ENCODE data around the gene KRTAP5-11. TPM values are rescaled to one million over a fixed set of nuclear protein-coding genes. Genes with fewer than 3 reads are reported as not detected.

Gene KRTAP5-11
- total and polyA plus RNA-seq, 2 of the 4 experiments (the other 2 are of a cell fraction): not detected

DNA sequence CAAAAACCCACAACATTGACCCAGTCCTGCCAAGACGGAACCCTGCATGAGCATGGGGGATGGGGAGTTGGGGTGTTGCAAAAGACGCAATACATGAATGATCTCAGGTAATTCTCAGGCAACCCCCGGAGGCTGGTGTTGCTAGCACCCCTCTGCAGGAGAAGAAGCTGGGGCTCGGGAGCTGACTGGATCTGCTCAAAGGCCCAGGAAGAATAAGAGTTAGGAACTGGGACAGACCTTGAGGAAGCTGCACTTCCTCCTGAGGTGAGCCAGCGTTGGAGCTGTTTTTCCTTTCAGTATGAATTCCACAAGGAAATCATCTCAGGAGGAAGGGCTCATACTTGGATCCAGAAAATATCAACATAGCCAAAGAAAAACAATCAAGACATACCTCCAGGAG is 34.6 kb downstream of the KRTAP5-11 start, which contains the start of gene KRTAP5-9:
Gene KRTAP5-9 (plus strand): TSS at position 301 of the 400 bp plus-strand sequence. CDS start 238 bp downstream, outside the sequence.
- H3K23ac ChIP-seq (ENCODE audit: low read depth, low read length): no peak within 1 kb of the TSS; the same call in 1 of the 2 replicates
- H3K79me1 ChIP-seq (ENCODE audit: low read depth in 1 of 2, low read length in 2 of 2): no peaks in the 10 kb centered on the region
- no peak within 1 kb of the TSS for H2AK9ac ChIP-seq (replicated peaks; ENCODE audit: low read depth, low read length, poor library complexity)
- H3K4me3 ChIP-seq (ENCODE audit: insufficient read depth, low read depth, low read length): no peak within 1 kb of the TSS
- in situ Hi-C loops (cut with MboI; ENCODE audit: low sequenced_read_pairs): no loop called here
- no peak within 1 kb of the TSS for H2BK120ac ChIP-seq (ENCODE audit: low read depth, low read length)
- H4K5ac ChIP-seq (ENCODE audit: low read depth, low read length): no peak within 1 kb of the TSS
- no peak within 1 kb of the TSS for H4K8ac ChIP-seq (ENCODE audit: low read depth in 2 of 2, low read length in 2 of 2)
- CTCF ChIA-PET: no interaction called here
- H3K27ac ChIP-seq (ENCODE audit: insufficient read depth, low read length): no peak within 1 kb of the TSS
- no peak within 1 kb of the TSS for H2AK5ac ChIP-seq (ENCODE audit: low read depth, low read length)
- no peak within 1 kb of the TSS for H3K9ac ChIP-seq (ENCODE audit: low read depth, low read length)
- no peak within 1 kb of the TSS for H3K4ac ChIP-seq (ENCODE audit: low read depth, low read length)
- H3K18ac ChIP-seq (ENCODE audit: low read depth, low read length): no peak within 1 kb of the TSS
- H2BK5ac ChIP-seq (ENCODE audit: low read depth, low read length, poor library complexity, severe bottlenecking): no peak within 1 kb of the TSS
- no peaks in the 10 kb centered on the region for H3K9me1 ChIP-seq (ENCODE audit: insufficient read depth, low read length)
- BruUV-seq (replicated peaks): no TSS peak
- H3K9me3 ChIP-seq (ENCODE audit: control insufficient read depth, insufficient read depth, low read length): no peaks in the 10 kb centered on the region
- no peaks in the 10 kb centered on the region for H3K4me1 ChIP-seq (ENCODE audit: control insufficient read depth, insufficient read depth, low read length)
- no peak within 1 kb of the TSS for H4K91ac ChIP-seq (ENCODE audit: insufficient read depth, low read depth, low read length)
- H3K56ac ChIP-seq (ENCODE audit: extremely low read depth, insufficient read depth, low read length): no peak within 1 kb of the TSS
- no peaks in the 10 kb centered on the region for H4K20me1 ChIP-seq (ENCODE audit: insufficient read depth, low read length)
- H3K27me3 ChIP-seq (ENCODE audit: control insufficient read depth, insufficient read depth, low read length): peaks cover 12% of the 10 kb centered on the region
- no peak within 1 kb of the TSS for H3K4me2 ChIP-seq (ENCODE audit: low read depth, low read length)
- H3K14ac ChIP-seq (replicated peaks; ENCODE audit: low read depth, low read length): no peak within 1 kb of the TSS
- POLR2A ChIA-PET (ENCODE audit: unreplicated experiment): no interaction called here
- ATAC-seq (ENCODE audit: low read depth) (no peak), DNase-seq (no peak)
- dilution Hi-C loops (cut with HindIII; ENCODE audit: low sequenced_read_pairs, unreplicated experiment): no loop called here
- H2BK20ac ChIP-seq (ENCODE audit: low read depth, low read length): no peak within 1 kb of the TSS
- WGBS, 2 experiments (ENCODE audit: extremely low coverage in 2 of 2, insufficient read length in 1 of 2): 43% methylated on average over 2 of the region's 5 CpGs; no CpG with 5 or more reads in 1 of the 2 experiments
- H2AFZ ChIP-seq (replicated peaks; ENCODE audit: low read length, poor library complexity): no peak within 1 kb of the TSS
- H3K36me3 ChIP-seq (ENCODE audit: control insufficient read depth, insufficient read depth, low read length): no peaks in the 10 kb centered on the region
- no peak within 1 kb of the TSS for H2BK15ac ChIP-seq (ENCODE audit: low read depth, low read length)
- TF ChIP-seq RAD21 (IDR thresholded peaks at IDR 0.05; ENCODE audit: low read length): no peak
- no peak for TF ChIP-seq CEBPB (IDR thresholded peaks at IDR 0.05; ENCODE audit: low read depth, low read length)
- no peak for TF ChIP-seq BHLHE40 (IDR thresholded peaks at IDR 0.05; ENCODE audit: low read depth, low read length)
- intact Hi-C loops (cut with micrococcal nuclease): no loop called here

Measured in IMR-90 (cell line).